Subcutaneous adipose tissue (tissue), 4 donors: ENCODE measurements around the gene KISS1R. TPM values are rescaled to one million over a fixed set of nuclear protein-coding genes. Genes with fewer than 3 reads are reported as not detected.

ENCODE experiments used
- total RNA-seq, 4 donors: library from RNA; depleted of rRNA; stranded (reverse); fragments of >200 nt; gene quantifications; one replicate each; pipeline ENCODE4 v1.1.0, GENCODE V29; 2016
- TF ChIP-seq, protein P1 (sequence below): fragments of 450-650 bp; IDR thresholded peaks from one replicate; pipeline ENCODE4 v1.5.1; 2016; ENCODE audit warnings: low read depth, mild to moderate bottlenecking, control low read depth, antibody characterized with exemption, moderate library complexity

KISS1R gene
- total RNA-seq, 4 donors from 2014 or later = not detected

- TF ChIP-seq, protein P1, sequence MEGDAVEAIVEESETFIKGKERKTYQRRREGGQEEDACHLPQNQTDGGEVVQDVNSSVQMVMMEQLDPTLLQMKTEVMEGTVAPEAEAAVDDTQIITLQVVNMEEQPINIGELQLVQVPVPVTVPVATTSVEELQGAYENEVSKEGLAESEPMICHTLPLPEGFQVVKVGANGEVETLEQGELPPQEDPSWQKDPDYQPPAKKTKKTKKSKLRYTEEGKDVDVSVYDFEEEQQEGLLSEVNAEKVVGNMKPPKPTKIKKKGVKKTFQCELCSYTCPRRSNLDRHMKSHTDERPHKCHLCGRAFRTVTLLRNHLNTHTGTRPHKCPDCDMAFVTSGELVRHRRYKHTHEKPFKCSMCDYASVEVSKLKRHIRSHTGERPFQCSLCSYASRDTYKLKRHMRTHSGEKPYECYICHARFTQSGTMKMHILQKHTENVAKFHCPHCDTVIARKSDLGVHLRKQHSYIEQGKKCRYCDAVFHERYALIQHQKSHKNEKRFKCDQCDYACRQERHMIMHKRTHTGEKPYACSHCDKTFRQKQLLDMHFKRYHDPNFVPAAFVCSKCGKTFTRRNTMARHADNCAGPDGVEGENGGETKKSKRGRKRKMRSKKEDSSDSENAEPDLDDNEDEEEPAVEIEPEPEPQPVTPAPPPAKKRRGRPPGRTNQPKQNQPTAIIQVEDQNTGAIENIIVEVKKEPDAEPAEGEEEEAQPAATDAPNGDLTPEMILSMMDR = no peak
Observed at GRCh38 chr19:911197-912033, 5.7 kb upstream of the KISS1R start.

DNA sequence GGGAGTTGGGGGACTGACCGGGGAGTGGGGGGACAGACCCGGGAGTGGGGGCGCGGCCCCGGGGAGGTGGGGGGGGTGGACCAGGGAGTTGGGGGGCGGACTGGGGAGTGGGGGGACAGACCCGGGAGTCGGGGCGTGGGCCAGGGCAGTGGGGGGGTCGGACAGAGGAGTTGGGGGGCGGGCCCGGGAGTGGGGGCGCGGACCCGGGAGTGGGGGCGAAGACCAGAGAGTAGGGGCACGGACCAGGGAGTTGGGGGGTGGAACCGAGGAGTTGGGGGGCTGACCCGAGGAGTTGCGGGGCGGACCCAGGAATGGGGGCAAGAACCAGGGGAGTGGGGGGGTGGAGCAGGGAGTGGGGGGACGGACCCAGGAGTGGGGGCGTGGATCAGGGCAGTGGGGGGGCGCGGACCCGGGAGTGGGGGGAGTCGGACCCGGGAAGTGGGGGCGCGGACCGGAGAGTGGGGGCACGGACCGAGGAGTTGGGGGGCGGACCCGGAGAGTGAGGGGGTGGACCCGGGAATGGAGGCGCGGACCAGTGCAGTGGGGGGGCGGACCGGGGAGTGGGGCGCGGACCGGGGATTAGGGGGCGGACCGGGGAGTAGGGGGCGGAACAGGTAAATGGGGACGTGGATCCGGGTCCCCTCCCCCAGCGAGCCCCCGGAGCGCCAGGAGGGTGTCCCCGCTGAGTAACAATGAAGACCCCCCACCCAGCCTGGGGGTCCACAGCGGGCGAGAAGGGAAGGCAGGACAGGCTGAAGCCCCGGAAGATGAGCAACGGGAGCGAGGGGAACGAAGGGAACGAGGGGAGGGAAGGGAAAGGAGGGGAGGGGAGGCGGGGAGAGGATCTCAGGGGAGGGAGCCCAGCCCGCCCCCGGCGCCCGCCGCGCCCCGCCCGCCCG, 4.7 kb upstream of the KISS1R start:
- TF ChIP-seq, protein P1 = no peak

- TF ChIP-seq, protein P1 = no peak
Observed at GRCh38 chr19:913080-913748, 3.9 kb upstream of the KISS1R start, which contains the start of gene R3HDM4. R3HDM4 (minus strand) TSS chr19:913219; CDS start chr19:913157, 62 bp downstream.

DNA sequence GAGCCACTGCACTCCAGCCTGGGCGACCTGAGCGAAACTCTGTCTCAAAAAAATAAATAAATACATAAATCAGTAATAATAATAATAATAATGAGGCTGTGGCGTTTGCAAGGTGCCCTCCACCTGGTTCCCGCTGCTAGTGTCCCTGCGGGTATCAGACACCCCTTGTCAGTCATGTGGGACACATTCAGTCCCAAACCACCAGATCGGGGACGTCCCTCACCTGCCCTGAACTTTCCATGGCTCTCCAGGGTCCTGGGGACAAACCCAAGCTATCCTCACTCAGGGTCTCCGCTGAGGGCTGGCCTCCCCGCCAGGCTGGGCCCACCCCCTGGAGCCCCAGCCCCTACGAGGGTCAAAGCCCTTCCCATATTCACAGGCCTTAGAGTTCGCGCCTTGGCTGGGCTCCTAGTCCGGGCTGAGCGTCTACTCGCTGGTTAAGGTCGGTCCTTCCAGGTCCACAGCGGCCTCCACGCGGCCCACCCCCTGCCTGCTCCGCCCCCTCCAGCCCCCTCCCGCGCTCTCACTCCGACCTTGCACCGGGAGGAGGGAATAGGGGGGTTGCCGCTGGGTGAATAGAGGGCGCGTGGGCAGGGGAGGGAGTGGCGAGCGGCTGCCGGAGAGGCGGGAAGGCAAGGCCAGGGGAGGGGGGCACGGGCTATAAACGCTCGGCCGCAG, 349 bp upstream of the KISS1R start:
- TF ChIP-seq, protein P1 = no peak

DNA sequence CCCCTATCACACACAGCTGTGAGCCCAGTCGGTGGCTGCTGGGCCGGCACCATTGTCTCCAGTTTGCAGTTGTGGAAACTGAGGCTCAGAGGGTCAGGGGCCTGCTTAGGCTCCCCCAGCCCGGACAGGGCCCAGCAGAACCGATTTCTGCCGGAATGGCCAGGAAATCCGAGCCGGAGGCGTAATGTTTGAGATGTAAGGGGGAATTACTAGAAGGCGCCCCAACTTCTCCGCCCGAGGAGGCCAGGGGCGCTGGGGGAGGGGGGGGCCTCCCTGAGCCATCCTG, 962 bp downstream of the KISS1R start:
- TF ChIP-seq, protein P1 = no peak

GRCh38 chr19:918481-919198, 1.5 kb downstream of the KISS1R start:
- TF ChIP-seq, protein P1 = no peak
